BE2C (cell line): ENCODE measurements around the gene COPG2.
"Not testable (repeated sequence)": the region's sequence is repeated elsewhere in the genome, so short reads cannot be mapped to it uniquely, and the experiment has no call there.

ENCODE experiments used
- DNase-seq: peaks from one replicate; pipeline ENCODE4 v3.0.0-alpha.2; 2020
- H3K27me3 ChIP-seq: fragments of 250-450 bp; sonication (Bioruptor Pico); 2 replicates; pipeline ENCODE4 v1.5.1; 2020; ENCODE audit warnings: mild to moderate bottlenecking
- H3K36me3 ChIP-seq: fragments of 250-450 bp; sonication (Bioruptor Pico); 2 replicates; pipeline ENCODE4 v1.5.1; 2020; ENCODE audit warnings: mild to moderate bottlenecking
- H3K4me1 ChIP-seq: fragments of 250-450 bp; sonication (Bioruptor Pico); 2 replicates; pipeline ENCODE4 v1.5.1; 2020
- H3K4me3 ChIP-seq: 2 replicates; pipeline ENCODE4 v1.5.1; 2011; ENCODE audit warnings: low read depth, low read length
- H3K9me3 ChIP-seq: fragments of 250-450 bp; sonication (Bioruptor Pico); 2 replicates; pipeline ENCODE4 v1.5.1; 2020
- TF ChIP-seq, protein P1 (sequence below): IDR thresholded peaks from 2 replicates; pipeline ENCODE4 v1.5.1; 2012; ENCODE audit warnings: mild to moderate bottlenecking, low read depth, low read length

The COPG2 gene

DNA sequence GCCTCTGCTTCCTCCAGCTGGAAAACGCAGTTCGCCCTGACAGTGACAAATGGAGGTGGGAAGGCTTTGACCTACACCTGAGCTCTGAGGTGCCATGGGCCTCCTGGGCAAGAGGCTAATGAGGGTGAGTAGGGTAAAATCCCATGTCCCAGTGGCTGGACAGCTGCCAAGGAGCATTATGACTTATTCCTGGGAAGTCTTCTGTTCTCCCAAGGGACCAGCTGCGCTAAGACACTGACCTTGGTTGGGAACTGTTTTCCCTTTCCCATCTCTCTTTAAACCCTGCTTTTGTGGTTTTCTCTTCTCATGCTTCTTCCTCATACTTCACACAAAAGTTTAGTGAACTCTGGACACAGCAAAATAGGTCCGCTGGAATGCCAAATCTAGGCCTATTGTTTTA is 72.6 kb downstream of the COPG2 start:
- H3K4me1 ChIP-seq = no peaks in the 10 kb centered on the region
- no peaks in the 10 kb centered on the region for H3K36me3 ChIP-seq
- no peaks in the 10 kb centered on the region for H3K9me3 ChIP-seq
- H3K4me3 ChIP-seq = no peak overlapping the region
- TF ChIP-seq, protein P1, sequence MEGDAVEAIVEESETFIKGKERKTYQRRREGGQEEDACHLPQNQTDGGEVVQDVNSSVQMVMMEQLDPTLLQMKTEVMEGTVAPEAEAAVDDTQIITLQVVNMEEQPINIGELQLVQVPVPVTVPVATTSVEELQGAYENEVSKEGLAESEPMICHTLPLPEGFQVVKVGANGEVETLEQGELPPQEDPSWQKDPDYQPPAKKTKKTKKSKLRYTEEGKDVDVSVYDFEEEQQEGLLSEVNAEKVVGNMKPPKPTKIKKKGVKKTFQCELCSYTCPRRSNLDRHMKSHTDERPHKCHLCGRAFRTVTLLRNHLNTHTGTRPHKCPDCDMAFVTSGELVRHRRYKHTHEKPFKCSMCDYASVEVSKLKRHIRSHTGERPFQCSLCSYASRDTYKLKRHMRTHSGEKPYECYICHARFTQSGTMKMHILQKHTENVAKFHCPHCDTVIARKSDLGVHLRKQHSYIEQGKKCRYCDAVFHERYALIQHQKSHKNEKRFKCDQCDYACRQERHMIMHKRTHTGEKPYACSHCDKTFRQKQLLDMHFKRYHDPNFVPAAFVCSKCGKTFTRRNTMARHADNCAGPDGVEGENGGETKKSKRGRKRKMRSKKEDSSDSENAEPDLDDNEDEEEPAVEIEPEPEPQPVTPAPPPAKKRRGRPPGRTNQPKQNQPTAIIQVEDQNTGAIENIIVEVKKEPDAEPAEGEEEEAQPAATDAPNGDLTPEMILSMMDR = no peak
- no peaks in the 10 kb centered on the region for H3K27me3 ChIP-seq
- peak; percentile 20 for DNase-seq

DNA sequence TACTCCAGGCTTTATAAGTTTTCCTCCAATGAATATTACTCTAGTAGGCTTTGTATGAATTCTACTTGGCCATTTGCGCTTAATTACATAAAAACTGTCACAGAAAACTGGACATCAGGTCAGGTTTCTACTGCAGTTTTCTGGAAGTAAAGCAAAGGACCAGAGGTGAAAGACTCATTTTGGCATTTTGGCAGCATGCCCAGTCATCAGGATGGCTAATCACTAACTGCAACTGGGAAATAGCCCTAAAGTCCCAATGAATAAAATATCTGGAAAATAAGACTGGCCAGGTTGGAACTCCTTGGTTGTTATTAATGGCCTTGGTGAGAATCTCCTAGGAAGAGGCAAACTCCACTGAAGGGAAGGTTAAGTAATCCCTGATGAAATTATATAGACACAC is 75.5 kb downstream of the COPG2 start:
- Histone ChIP-seq H3K27me3 (no peaks in the 10 kb centered on the region), H3K4me1 (no peaks in the 10 kb centered on the region), H3K9me3 (no peaks in the 10 kb centered on the region), H3K36me3 (no peaks in the 10 kb centered on the region), H3K4me3 (no peak overlapping the region)
- DNase-seq = no peak
- TF ChIP-seq, protein P1 = no peak

DNA sequence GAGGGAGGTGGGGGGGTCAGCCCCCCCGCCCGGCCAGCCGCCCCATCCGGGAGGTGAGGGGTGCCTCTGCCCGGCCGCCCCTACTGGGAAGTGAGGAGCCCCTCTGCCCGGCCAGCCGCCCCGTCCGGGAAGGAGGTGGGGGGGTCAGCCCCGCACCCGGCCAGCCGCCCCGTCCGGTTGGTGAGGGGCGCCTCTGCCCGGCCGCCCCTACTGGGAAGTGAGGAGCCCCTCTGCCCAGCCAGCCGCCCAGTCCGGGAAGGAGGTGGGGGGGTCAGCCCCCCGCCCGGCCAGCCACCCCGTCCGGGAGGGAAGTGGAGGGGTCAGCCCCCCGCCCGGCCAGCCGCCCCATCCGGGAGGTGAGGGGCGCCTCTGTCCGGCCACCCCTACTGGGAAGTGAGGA is 77.1 kb downstream of the COPG2 start:
- H3K9me3 ChIP-seq, H3K4me1 ChIP-seq, DNase-seq, H3K36me3 ChIP-seq, H3K4me3 ChIP-seq, H3K27me3 ChIP-seq: not testable (repeated sequence)

DNA sequence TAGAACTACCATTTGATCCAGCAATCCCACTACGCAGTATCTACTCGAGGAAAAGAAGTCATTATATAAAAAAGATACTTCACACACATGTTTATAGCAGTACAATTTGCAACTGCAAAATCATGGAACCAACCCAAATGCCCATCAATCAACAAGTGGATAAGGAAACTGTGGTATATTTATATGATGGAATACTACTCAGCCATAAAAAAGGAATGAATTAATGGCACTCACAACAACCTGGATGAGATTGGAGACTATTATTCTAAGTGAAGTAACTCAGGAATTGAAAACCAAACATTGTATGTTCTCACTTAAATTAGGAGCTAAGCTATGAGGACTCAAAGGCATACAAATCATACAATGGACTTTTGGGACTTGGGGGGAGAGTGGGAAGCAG is 82.6 kb downstream of the COPG2 start:
- not testable (repeated sequence) for H3K27me3 ChIP-seq, H3K36me3 ChIP-seq, DNase-seq, H3K9me3 ChIP-seq, H3K4me3 ChIP-seq, H3K4me1 ChIP-seq

DNA sequence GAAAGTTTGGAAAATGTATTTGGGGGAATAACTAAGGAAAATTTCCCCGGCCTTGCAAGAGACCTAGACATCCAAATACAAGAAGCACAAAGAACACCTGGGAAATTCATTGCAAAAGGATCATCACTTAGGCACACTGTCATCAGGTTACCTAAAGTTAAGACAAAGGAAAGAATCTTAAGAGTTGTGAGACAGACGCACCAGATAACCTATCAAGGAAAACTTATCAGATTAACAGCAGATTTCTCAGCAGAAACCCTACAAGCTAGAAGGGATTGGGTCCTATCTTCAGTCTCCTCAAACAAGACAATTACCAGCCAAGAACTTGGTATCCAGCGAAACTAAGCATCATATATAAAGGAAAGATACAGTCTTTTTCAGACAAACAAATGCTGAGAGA is 93.4 kb downstream of the COPG2 start:
- not testable (repeated sequence) for H3K27me3 ChIP-seq, H3K9me3 ChIP-seq, H3K4me3 ChIP-seq, H3K36me3 ChIP-seq, H3K4me1 ChIP-seq, DNase-seq

DNA sequence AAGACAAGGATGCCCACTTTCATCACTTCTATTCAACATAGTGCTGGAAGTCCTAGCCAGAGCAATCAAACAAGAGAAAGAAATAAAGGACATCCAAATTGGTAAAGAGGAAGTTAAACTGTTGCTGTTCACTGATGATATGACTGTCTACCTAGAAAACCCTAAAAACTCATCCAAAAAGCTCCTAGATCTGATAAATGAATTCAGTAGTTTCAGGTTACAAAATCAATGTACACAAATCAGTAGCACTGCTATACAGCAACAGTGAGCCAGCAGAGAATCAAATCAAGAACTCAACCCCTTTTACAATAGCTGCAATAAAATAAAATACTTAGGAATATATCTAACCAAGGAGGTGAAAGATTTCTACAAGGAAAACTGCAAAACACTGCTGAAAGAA is 98.4 kb downstream of the COPG2 start:
- not testable (repeated sequence) for H3K27me3 ChIP-seq, DNase-seq, H3K36me3 ChIP-seq, H3K4me1 ChIP-seq, H3K9me3 ChIP-seq, H3K4me3 ChIP-seq

DNA sequence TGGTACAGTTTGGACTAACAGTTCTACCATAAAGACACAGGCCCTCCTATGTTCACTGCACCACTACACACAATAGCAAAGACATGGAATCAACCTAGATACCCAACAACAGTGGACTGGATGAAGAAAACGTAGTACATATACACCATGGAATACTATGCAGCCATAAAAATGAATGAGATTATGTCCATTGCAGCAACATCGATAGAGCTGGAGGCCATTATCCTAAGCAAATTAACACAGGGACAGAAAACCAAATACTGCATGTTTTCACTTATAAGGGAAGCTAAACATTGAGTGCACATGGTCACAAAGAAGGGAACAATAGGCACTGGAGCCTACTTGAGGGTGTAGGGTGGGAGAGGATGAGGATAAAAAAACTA is 101.7 kb downstream of the COPG2 start:
- no peak for DNase-seq
- Histone ChIP-seq H3K27me3 (no peaks in the 10 kb centered on the region), H3K4me3 (no peak overlapping the region), H3K36me3 (no peaks in the 10 kb centered on the region), H3K4me1 (no peaks in the 10 kb centered on the region), H3K9me3 (no peaks in the 10 kb centered on the region)
- TF ChIP-seq, protein P1 = no peak

DNA sequence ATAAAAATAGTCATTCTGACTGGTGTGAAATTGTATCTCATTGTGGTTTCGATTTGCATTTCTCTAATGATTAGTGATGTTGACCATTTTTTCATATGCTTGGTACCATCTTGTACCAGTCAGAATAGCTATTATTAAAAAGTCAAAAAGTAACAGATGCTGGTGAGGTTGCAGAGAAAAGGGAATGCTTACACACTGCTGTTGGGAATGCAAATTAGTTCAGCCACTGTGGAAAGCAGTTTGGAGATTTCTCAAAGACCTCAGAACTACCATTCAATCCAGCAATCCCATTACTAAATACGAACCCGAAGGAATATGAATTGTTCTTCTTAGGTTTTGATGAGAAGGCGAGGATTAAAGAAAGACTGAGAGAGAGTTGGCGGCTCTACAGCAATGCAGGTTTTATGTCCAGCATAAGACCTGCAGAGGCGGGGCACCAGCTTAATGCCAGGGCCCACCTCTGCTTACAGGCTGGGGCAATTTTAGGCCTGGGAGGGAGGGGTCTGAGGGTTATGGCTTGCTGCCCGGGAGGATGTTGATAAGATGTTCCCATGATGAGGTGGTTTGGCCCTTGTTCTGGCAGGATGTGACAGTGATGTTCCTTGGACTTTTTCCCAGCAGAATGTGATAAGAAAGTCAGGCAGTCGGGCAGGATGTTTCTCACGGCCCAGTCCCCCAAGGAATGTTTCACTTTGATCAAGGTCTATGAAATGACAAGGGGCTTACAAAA is 102.2 kb downstream of the COPG2 start:
- Histone ChIP-seq H3K4me1 (no peaks in the 10 kb centered on the region), H3K27me3 (no peaks in the 10 kb centered on the region), H3K9me3 (no peaks in the 10 kb centered on the region), H3K4me3 (no peak overlapping the region), H3K36me3 (no peaks in the 10 kb centered on the region)
- TF ChIP-seq, protein P1 = no peak
- no peak for DNase-seq
